H1 (cell line): ENCODE measurements around the gene TMTC2. TPM values are rescaled to one million over a fixed set of nuclear protein-coding genes. Genes with fewer than 3 reads are reported as not detected.

Experiments used
- CTCF ChIA-PET: fragments of 300-600 bp; sonication (Branson Sonifier 250); formaldehyde crosslinking; loops from one replicate; lab custom pipeline; 2021; ENCODE audit not compliant: partially characterized antibody; lab: Charles Lee
- POLR2A ChIA-PET: fragments of 300-600 bp; sonication (Branson Sonifier 250); formaldehyde crosslinking; loops from one replicate; lab custom pipeline; 2021; ENCODE audit warnings: inconsistent platforms; ENCODE audit not compliant: partially characterized antibody; lab: Charles Lee
- DNase-seq, 2 experiments: peaks; one replicate each; pipeline versions ENCODE4 v3.0.0 to v3.0.0-alpha.2; 2010 to 2022; ENCODE audit warnings: low spot score in 2 of 2, low read depth in 1 of 2, mixed read lengths in 1 of 2
- FAIRE-seq: peaks from 2 replicates; lab custom pipeline; 2011; peaks lifted over from hg19 to GRCh38; lab: Jason Lieb, UNC
- H2AFZ ChIP-seq: 2 replicates; pipeline ENCODE4 v1.8.1; 2012; ENCODE audit warnings: low read length, inconsistent platforms
- H2AK5ac ChIP-seq: 2 replicates; pipeline ENCODE4 v1.6.1; 2013; ENCODE audit warnings: low read depth, low read length
- H2BK120ac ChIP-seq: replicated peaks from 2 replicates; pipeline ENCODE3; 2013; ENCODE audit warnings: low read depth, low read length, inconsistent platforms
- H2BK12ac ChIP-seq: 2 replicates; pipeline ENCODE4 v1.6.1; 2013; ENCODE audit warnings: low read depth, low read length
- H2BK15ac ChIP-seq: 2 replicates; pipeline ENCODE4 v1.6.1; 2013; ENCODE audit warnings: low read length
- H2BK20ac ChIP-seq: 2 replicates; pipeline ENCODE4 v1.6.1; 2013; ENCODE audit warnings: low read length
- H2BK5ac ChIP-seq: 2 replicates; pipeline ENCODE4 v1.6.1; 2013; ENCODE audit warnings: low read depth, low read length
- H3K14ac ChIP-seq: 2 replicates; pipeline ENCODE4 v1.6.1; 2013; ENCODE audit warnings: inconsistent platforms; ENCODE audit not compliant: insufficient read length
- H3K18ac ChIP-seq: 2 replicates; pipeline ENCODE4 v1.6.1; 2013; ENCODE audit warnings: low read length; ENCODE audit errors: extremely low read depth
- H3K23ac ChIP-seq: 2 replicates; pipeline ENCODE4 v1.6.1; 2013; ENCODE audit warnings: inconsistent platforms; ENCODE audit not compliant: insufficient read length
- H3K23me2 ChIP-seq: 2 replicates; pipeline ENCODE4 v1.6.1; 2013; ENCODE audit warnings: low read depth, low read length
- H3K27ac ChIP-seq: 2 replicates; pipeline ENCODE4 v1.6.1; 2011; ENCODE audit warnings: low read depth, low read length, inconsistent platforms
- H3K27me3 ChIP-seq, 4 experiments: replicated peaks in 1 of 4; 1 replicate in 1 of 4; 2 replicates in 3 of 4; pipeline versions ENCODE4 v1.6.1 to v1.8.1; 2011 to 2013; ENCODE audit warnings: low read length in 3 of 4, mild to moderate bottlenecking in 3 of 4, inconsistent platforms in 2 of 4, mixed read lengths in 2 of 4, moderate library complexity in 1 of 4; ENCODE audit not compliant: control insufficient read depth in 3 of 4, insufficient read depth in 3 of 4; ENCODE audit errors: extremely low read depth in 1 of 4
- H3K36me3 ChIP-seq, 4 experiments: 2 replicates each; pipeline versions ENCODE4 v1.6.1 to v1.8.1; 2011 to 2013; ENCODE audit warnings: mild to moderate bottlenecking in 4 of 4, low read length in 3 of 4, moderate library complexity in 2 of 4, control low read depth in 1 of 4, inconsistent platforms in 1 of 4; ENCODE audit not compliant: insufficient read depth in 4 of 4, control insufficient read depth in 2 of 4
- H3K4ac ChIP-seq: replicated peaks from 2 replicates; pipeline ENCODE3; 2013; ENCODE audit warnings: low read length, low read depth, mixed read lengths, inconsistent platforms; ENCODE audit not compliant: insufficient read length
- H3K4me1 ChIP-seq, 4 experiments: replicated peaks in 1 of 4; 1 replicate in 1 of 4; 2 replicates in 3 of 4; pipeline versions ENCODE4 v1.6.1 to v1.8.1; 2011 to 2013; ENCODE audit warnings: low read length in 3 of 4, inconsistent platforms in 2 of 4, mixed read lengths in 1 of 4; ENCODE audit not compliant: insufficient read depth in 4 of 4, control insufficient read depth in 3 of 4
- H3K4me2 ChIP-seq, 2 experiments: 2 replicates each; pipeline versions ENCODE4 v1.6.1 to v1.8.1; 2011 to 2013; ENCODE audit warnings: low read depth in 2 of 2, low read length in 2 of 2, control low read depth in 1 of 2, inconsistent platforms in 1 of 2, mild to moderate bottlenecking in 1 of 2; ENCODE audit not compliant: insufficient read depth in 1 of 2
- H3K4me3 ChIP-seq, 4 experiments: fragments of 200-600, 300-600 bp in 1 of 4; sonication (generic), shearing (Covaris generic), sonication (Bioruptor Twin) in 1 of 4; 2 replicates each; pipeline versions ENCODE4 v1.5.1 to v1.8.1; 2011 to 2016; ENCODE audit warnings: low read length in 4 of 4, low read depth in 3 of 4, control low read depth in 2 of 4, inconsistent platforms in 2 of 4, mild to moderate bottlenecking in 2 of 4, mixed read lengths in 1 of 4, moderate library complexity in 1 of 4; ENCODE audit not compliant: insufficient read depth in 2 of 4; ENCODE audit errors: extremely low read depth in 1 of 4
- H3K56ac ChIP-seq: replicated peaks from 2 replicates; pipeline ENCODE3; 2013; ENCODE audit warnings: low read depth, mild to moderate bottlenecking, mixed read lengths, low read length, inconsistent platforms; ENCODE audit not compliant: insufficient read length
- H3K79me1 ChIP-seq: 2 replicates; pipeline ENCODE4 v1.6.1; 2013; ENCODE audit warnings: low read depth, low read length, control low read depth
- H3K79me2 ChIP-seq, 2 experiments: 2 replicates each; pipeline versions ENCODE4 v1.6.1 to v1.8.1; 2012 to 2013; ENCODE audit warnings: low read length in 2 of 2, mild to moderate bottlenecking in 2 of 2, inconsistent platforms in 1 of 2; ENCODE audit not compliant: insufficient read depth in 2 of 2, control insufficient read depth in 1 of 2
- H3K9ac ChIP-seq, 4 experiments: replicated peaks in 1 of 4; 1 replicate in 1 of 4; 2 replicates in 3 of 4; pipeline versions ENCODE4 v1.6.1 to v1.8.1; 2011 to 2013; ENCODE audit warnings: low read depth in 3 of 4, low read length in 3 of 4, control low read depth in 2 of 4, mild to moderate bottlenecking in 2 of 4, moderate library complexity in 2 of 4, inconsistent platforms in 1 of 4; ENCODE audit errors: extremely low read depth in 1 of 4
- H3K9me3 ChIP-seq, 2 experiments: 2 replicates each; pipeline versions ENCODE4 v1.6.1 to v1.8.1; 2012 to 2013; ENCODE audit warnings: mild to moderate bottlenecking in 2 of 2, moderate library complexity in 2 of 2, control low read depth in 1 of 2, inconsistent platforms in 1 of 2, low read depth in 1 of 2, low read length in 1 of 2, mixed read lengths in 1 of 2; ENCODE audit not compliant: insufficient read depth in 2 of 2
- H4K20me1 ChIP-seq, 2 experiments: replicated peaks in 1 of 2; 2 replicates each; pipeline versions ENCODE3 to v1.8.1; 2011 to 2013; ENCODE audit warnings: inconsistent platforms in 2 of 2, low read length in 2 of 2, mild to moderate bottlenecking in 1 of 2; ENCODE audit not compliant: insufficient read depth in 2 of 2, control insufficient read depth in 1 of 2
- H4K5ac ChIP-seq: 2 replicates; pipeline ENCODE4 v1.6.1; 2013; ENCODE audit warnings: low read length, low read depth, mixed read lengths, inconsistent platforms; ENCODE audit not compliant: insufficient read length
- H4K8ac ChIP-seq: 2 replicates; pipeline ENCODE4 v1.8.0; 2013; ENCODE audit warnings: mild to moderate bottlenecking, moderate library complexity, low read length, inconsistent platforms; ENCODE audit not compliant: insufficient read depth; ENCODE audit errors: extremely low read depth
- H4K91ac ChIP-seq: replicated peaks from 2 replicates; pipeline ENCODE3; 2013; ENCODE audit warnings: low read length, mixed read lengths, inconsistent platforms; ENCODE audit not compliant: insufficient read length
- BRCA1 ChIP-seq: IDR thresholded peaks from 2 replicates; pipeline ENCODE4 v1.6.1; 2012; ENCODE audit warnings: low read depth, low read length, improper control_type of control experiment
- CEBPB ChIP-seq: IDR thresholded peaks from 2 replicates; pipeline ENCODE4 v1.6.1; 2012; ENCODE audit warnings: low read depth, low read length
- EP300 ChIP-seq, 2 experiments: IDR thresholded peaks; 1 replicate in 1 of 2; 2 replicates in 1 of 2; pipeline ENCODE4 v1.6.1; 2011 to 2012; ENCODE audit warnings: low read depth in 2 of 2, low read length in 2 of 2, mild to moderate bottlenecking in 2 of 2, borderline replicate concordance in 1 of 2, inconsistent platforms in 1 of 2, moderate library complexity in 1 of 2
- NANOG ChIP-seq: IDR thresholded peaks from 2 replicates; pipeline ENCODE4 v1.6.1; 2011; ENCODE audit warnings: low read length, low read depth, mild to moderate bottlenecking, inconsistent platforms; ENCODE audit not compliant: insufficient read depth, poor library complexity, severe bottlenecking
- WGBS, 2 experiments: shearing (Covaris generic) in 1 of 2; methylation state at CpG; one replicate each; pipeline versions ENCODE4 v1.1.6 to v1.1.7; 2013 to 2015; ENCODE audit warnings: low lambda C conversion rate in 2 of 2, mixed read lengths in 2 of 2, inconsistent platforms in 1 of 2, low coverage in 1 of 2, missing lambda C conversion rate in 1 of 2; ENCODE audit not compliant: insufficient replicate concordance in 2 of 2, insufficient coverage in 1 of 2, insufficient read length in 1 of 2; ENCODE audit errors: extremely low coverage in 1 of 2, missing lambda C conversion rate in 1 of 2; 5-methylcytosine and 5-hydroxymethylcytosine counted together
- polyA plus RNA-seq, 7 experiments: library from polyadenylated mRNA; depleted of rRNA in 3 of 7; stranded (reverse) in 5 of 7; unstranded in 2 of 7; fragments of >200 nt in 5 of 7; fragments of 200-250 nt in 2 of 7; gene quantifications; 1 replicate in 5 of 7; 2 replicates in 1 of 7; 4 replicates in 1 of 7; pipeline versions ENCODE4 v1.2.1 to v1.2.3, GENCODE V29; 2011 to 2013; ENCODE audit warnings: missing spikeins in 2 of 7, mixed read lengths in 2 of 7
- total RNA-seq: library from RNA; stranded (reverse); fragmentation: NEBNext Ultra II Directional; extraction: Animal tissue kit (Norgen Biotek cat#: 25700); gene quantifications from 2 replicates; pipeline ENCODE4 v1.2.1, GENCODE V29; 2021

Gene TMTC2
- total and polyA plus RNA-seq, 2 of the 8 experiments (the other 6 are each of a cell fraction or from before 2014, with no cell fraction given) = 2.3 to 3.9 TPM

DNA sequence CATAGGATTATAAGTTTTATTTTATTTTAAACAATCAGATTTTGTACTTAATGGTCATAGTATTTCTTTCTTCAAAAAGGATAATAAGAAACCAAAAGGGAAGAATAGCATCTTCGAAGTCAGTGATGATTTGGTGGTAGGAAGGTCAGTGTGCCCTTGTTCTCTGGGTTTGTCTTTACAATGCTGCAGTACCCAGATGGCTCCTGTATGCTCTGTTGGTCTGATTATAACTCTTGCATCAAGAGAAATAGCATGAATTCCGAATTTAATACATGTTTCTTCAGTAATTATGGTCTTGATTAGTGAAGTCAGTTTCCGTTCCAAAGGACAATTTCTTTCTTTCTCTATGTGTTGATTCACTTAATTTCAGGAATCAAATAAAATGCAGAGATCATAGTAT lies 180.2 kb downstream of the TMTC2 start:
- ChIA-PET CTCF (no interaction called here), POLR2A (no interaction called here)
- 87% methylated on average over 3 of the region's 3 CpGs; no CpG with 5 or more reads in 1 of the 2 experiments for WGBS, 2 experiments
- Histone ChIP-seq H2BK20ac (no peak overlapping the region), H4K5ac (no peak overlapping the region), H2AFZ (no peak overlapping the region), H3K4me1 (peaks cover 0 to 13% (median 6%) of the 10 kb centered on the region in 4 experiments; a peak in 5 of 7 replicates), H3K23me2 (no peaks in the 10 kb centered on the region), H3K4me3 (no peak overlapping the region), H3K9me3 (no peaks in the 10 kb centered on the region), H3K23ac (no peak overlapping the region), H2BK12ac (no peak overlapping the region), H3K36me3 (no peaks in the 10 kb centered on the region), H2BK5ac (no peak overlapping the region), H4K20me1 (no peaks in the 10 kb centered on the region), H4K8ac (no peak overlapping the region), H2BK15ac (no peak overlapping the region), H3K79me1 (no peaks in the 10 kb centered on the region), H3K27ac (no peak overlapping the region), H3K79me2 (no peaks in the 10 kb centered on the region), H4K91ac (no peak overlapping the region), H3K4me2 (no peak overlapping the region), H3K27me3 (no peaks in the 10 kb centered on the region), H2BK120ac (no peak overlapping the region), H3K4ac (no peak overlapping the region), H3K56ac (no peak overlapping the region), H3K18ac (no peak overlapping the region), H2AK5ac (no peak overlapping the region), H3K9ac (no peak overlapping the region), H3K14ac (no peak overlapping the region)
- FAIRE-seq = no peak
- TF ChIP-seq BRCA1 (no peak), CEBPB (no peak), NANOG (no peak), EP300 (IDR thresholded peaks at IDR 0.05; ENCODE audit: borderline replicate concordance in 1 of 2, low read depth in 2 of 2, low read length in 2 of 2) (no peak)
- DNase-seq = no peak
